Neural progenitor cell (in vitro differentiated cells): Measurements from ENCODE around the gene PCDH9.

Experiments used
- CTCF ChIP-seq: fragments of 200-600 bp; sonication (generic); IDR thresholded peaks from 2 replicates; pipeline ENCODE4 v1.5.1; 2017; ENCODE audit warnings: antibody characterized with exemption, mild to moderate bottlenecking
- EZH2 ChIP-seq: fragments of 200-600 bp; sonication (generic); IDR thresholded peaks from 2 replicates; pipeline ENCODE4 v1.6.1; 2017; ENCODE audit warnings: antibody characterized with exemption, mild to moderate bottlenecking, moderate library complexity
- EZH2phosphoT487 ChIP-seq: fragments of 200-600 bp; sonication (generic); IDR thresholded peaks from 2 replicates; pipeline ENCODE4 v1.6.1; 2017; ENCODE audit warnings: antibody characterized with exemption

- TF ChIP-seq EZH2 (no peak), EZH2phosphoT487 (no peak), CTCF (no peak)
Observed at GRCh38 chr13:66830940-66831716, 399.0 kb downstream of the PCDH9 start.
